DND-41 (cell line): Measurements from ENCODE around the gene LTB4R.

Experiments used
- EZH2 ChIP-seq: IDR thresholded peaks from 3 replicates; pipeline ENCODE4 v1.6.1; 2012; ENCODE audit warnings: borderline replicate concordance, low read depth, mild to moderate bottlenecking, moderate library complexity, low read length, inconsistent platforms; ENCODE audit not compliant: severe bottlenecking
- TF ChIP-seq, protein P1 (sequence below): IDR thresholded peaks from 2 replicates; pipeline ENCODE4 v1.5.1; 2012; ENCODE audit warnings: borderline replicate concordance, low read length, moderate library complexity, mild to moderate bottlenecking; ENCODE audit not compliant: poor library complexity, severe bottlenecking; ENCODE audit errors: extremely low read depth

DNA sequence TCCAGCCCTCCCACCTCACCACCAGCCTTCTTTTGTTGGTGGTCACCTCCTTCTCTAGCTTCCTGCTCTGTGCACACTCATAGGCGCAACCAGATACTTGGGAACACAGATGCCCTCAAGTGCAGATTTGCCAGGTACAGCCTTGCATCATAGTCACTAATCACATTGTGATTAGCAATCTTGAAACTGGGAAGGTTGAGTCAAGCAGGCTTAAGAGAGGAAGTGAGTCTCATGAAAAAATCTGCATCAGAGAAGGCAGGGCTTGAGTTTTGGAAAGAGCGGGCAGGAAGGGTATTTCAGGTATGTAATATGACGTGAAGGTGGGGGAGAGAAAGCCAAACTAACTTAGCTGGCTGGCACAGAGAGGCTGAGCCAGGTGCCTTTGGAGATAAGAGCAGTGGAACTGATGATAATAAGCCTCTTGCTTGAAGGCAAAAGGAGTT is 37.2 kb upstream of the LTB4R start:
- TF ChIP-seq, protein P1, sequence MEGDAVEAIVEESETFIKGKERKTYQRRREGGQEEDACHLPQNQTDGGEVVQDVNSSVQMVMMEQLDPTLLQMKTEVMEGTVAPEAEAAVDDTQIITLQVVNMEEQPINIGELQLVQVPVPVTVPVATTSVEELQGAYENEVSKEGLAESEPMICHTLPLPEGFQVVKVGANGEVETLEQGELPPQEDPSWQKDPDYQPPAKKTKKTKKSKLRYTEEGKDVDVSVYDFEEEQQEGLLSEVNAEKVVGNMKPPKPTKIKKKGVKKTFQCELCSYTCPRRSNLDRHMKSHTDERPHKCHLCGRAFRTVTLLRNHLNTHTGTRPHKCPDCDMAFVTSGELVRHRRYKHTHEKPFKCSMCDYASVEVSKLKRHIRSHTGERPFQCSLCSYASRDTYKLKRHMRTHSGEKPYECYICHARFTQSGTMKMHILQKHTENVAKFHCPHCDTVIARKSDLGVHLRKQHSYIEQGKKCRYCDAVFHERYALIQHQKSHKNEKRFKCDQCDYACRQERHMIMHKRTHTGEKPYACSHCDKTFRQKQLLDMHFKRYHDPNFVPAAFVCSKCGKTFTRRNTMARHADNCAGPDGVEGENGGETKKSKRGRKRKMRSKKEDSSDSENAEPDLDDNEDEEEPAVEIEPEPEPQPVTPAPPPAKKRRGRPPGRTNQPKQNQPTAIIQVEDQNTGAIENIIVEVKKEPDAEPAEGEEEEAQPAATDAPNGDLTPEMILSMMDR: no peak
- no peak for TF ChIP-seq EZH2
